Keratinocyte (primary cell): Measurements from ENCODE around the gene CFAP54. TPM values are rescaled to one million over a fixed set of nuclear protein-coding genes. Genes with fewer than 3 reads are reported as not detected.
A peak's percentile ranks its signal among the peaks of the same experiment; 100 is the strongest.

Source experiments
- DNase-seq: peaks from one replicate; pipeline ENCODE4 v3.0.0-alpha.2; 2011; ENCODE audit warnings: low read depth, missing footprints, low spot score
- FAIRE-seq: peaks from 2 replicates; lab custom pipeline; 2011; peaks lifted over from hg19 to GRCh38; lab: Jason Lieb, UNC
- H2AFZ ChIP-seq: 2 replicates; pipeline ENCODE4 v1.6.0; 2012; ENCODE audit warnings: low read length, control low read depth, inconsistent platforms; ENCODE audit not compliant: control insufficient read depth
- H3K27ac ChIP-seq: 2 replicates; pipeline ENCODE4 v1.5.1; 2011; ENCODE audit warnings: low read length; ENCODE audit not compliant: control insufficient read depth, insufficient read depth
- H3K27me3 ChIP-seq: 3 replicates; pipeline ENCODE4 v1.6.0; 2011; ENCODE audit warnings: low read length; ENCODE audit not compliant: control insufficient read depth, insufficient read depth; ENCODE audit errors: extremely low read depth
- H3K36me3 ChIP-seq, 2 experiments: 2 replicates in 1 of 2; 3 replicates in 1 of 2; pipeline ENCODE4 v1.5.1; 2011; ENCODE audit warnings: low read length in 2 of 2, mild to moderate bottlenecking in 1 of 2; ENCODE audit not compliant: control insufficient read depth in 2 of 2, insufficient read depth in 2 of 2; ENCODE audit errors: extremely low read depth in 1 of 2
- H3K4me1 ChIP-seq: 3 replicates; pipeline ENCODE4 v1.5.1; 2011; ENCODE audit warnings: low read length; ENCODE audit not compliant: control insufficient read depth, insufficient read depth; ENCODE audit errors: extremely low read depth
- H3K4me2 ChIP-seq: 3 replicates; pipeline ENCODE4 v1.6.0; 2011; ENCODE audit warnings: low read depth, low read length; ENCODE audit not compliant: control insufficient read depth, insufficient read depth; ENCODE audit errors: extremely low read depth
- H3K4me3 ChIP-seq, 3 experiments: fragments of 200-600 bp in 1 of 3; sonication (generic) in 1 of 3; 2 replicates in 2 of 3; 3 replicates in 1 of 3; pipeline ENCODE4 v1.5.1; 2011 to 2016; ENCODE audit warnings: low read length in 3 of 3, mild to moderate bottlenecking in 3 of 3, control low read depth in 2 of 3, inconsistent platforms in 1 of 3, low read depth in 1 of 3, mixed read lengths in 1 of 3, mixed run types in 1 of 3, moderate library complexity in 1 of 3; ENCODE audit not compliant: control insufficient read depth in 2 of 3, insufficient read depth in 2 of 3; ENCODE audit errors: extremely low read depth in 1 of 3
- H3K79me2 ChIP-seq: 2 replicates; pipeline ENCODE4 v1.6.0; 2012; ENCODE audit warnings: low read length; ENCODE audit not compliant: control insufficient read depth, insufficient read depth
- H3K9ac ChIP-seq: 3 replicates; pipeline ENCODE4 v1.6.0; 2011; ENCODE audit warnings: low read length; ENCODE audit not compliant: control insufficient read depth, insufficient read depth; ENCODE audit errors: extremely low read depth
- H3K9me1 ChIP-seq: 3 replicates; pipeline ENCODE4 v1.6.0; 2011; ENCODE audit warnings: low read length; ENCODE audit not compliant: control insufficient read depth, insufficient read depth; ENCODE audit errors: extremely low read depth
- H3K9me3 ChIP-seq: 2 replicates; pipeline ENCODE4 v1.5.1; 2012; ENCODE audit warnings: low read depth, low read length; ENCODE audit not compliant: control insufficient read depth
- H4K20me1 ChIP-seq: 3 replicates; pipeline ENCODE4 v1.6.0; 2011; ENCODE audit warnings: low read length; ENCODE audit not compliant: control insufficient read depth, insufficient read depth; ENCODE audit errors: extremely low read depth
- CTCF ChIP-seq, 3 experiments: IDR thresholded peaks in 1 of 3; conservative IDR thresholded peaks in 1 of 3; optimal IDR thresholded peaks in 1 of 3; 2 replicates in 2 of 3; 3 replicates in 1 of 3; pipeline versions ENCODE3 to v1.5.1; 2011; ENCODE audit warnings: low read length in 3 of 3, mild to moderate bottlenecking in 3 of 3, moderate library complexity in 2 of 3, control low read depth in 1 of 3, inconsistent platforms in 1 of 3; ENCODE audit not compliant: insufficient read depth in 2 of 3; ENCODE audit errors: extremely low read depth in 1 of 3
- EZH2 ChIP-seq: IDR thresholded peaks from one replicate; pipeline ENCODE4 v1.6.1; 2012; ENCODE audit warnings: inconsistent platforms, mild to moderate bottlenecking, low read length, moderate library complexity
- dilution Hi-C: fragments of 300-500 bp; cut with MboI; formaldehyde crosslinking; loops from one replicate; pipeline ENCODE4 v1.7.0; 2020; ENCODE audit warnings: low sequenced_read_pairs; ENCODE audit not compliant: extremely low pct_ligation_motif_present
- polyA plus RNA-seq, 5 experiments: library from polyadenylated mRNA; depleted of rRNA in 3 of 5; stranded (reverse) in 3 of 5; stranded (forward) in 1 of 5; unstranded in 1 of 5; fragments of >200 nt; gene quantifications; 1 replicate in 1 of 5; 2 replicates in 3 of 5; 3 replicates in 1 of 5; pipeline versions ENCODE4 v1.2.1 to v1.2.3, GENCODE V29; 2011 to 2012; ENCODE audit warnings: missing spikeins in 2 of 5, low read depth in 1 of 5, low replicate concordance in 1 of 5

CFAP54 gene
- polyA plus RNA-seq, 1 donor (not counting 4 experiments of a cell fraction or from before 2014, with no cell fraction given) = 1.2 TPM

- no peak for DNase-seq
- Histone ChIP-seq H3K36me3 (no peaks in the 10 kb centered on the region), H3K9ac (peak overlapping the region; percentile 29), H4K20me1 (no peaks in the 10 kb centered on the region), H3K9me1 (no peaks in the 10 kb centered on the region), H3K27me3 (no peaks in the 10 kb centered on the region), H3K9me3 (no peaks in the 10 kb centered on the region), H3K79me2 (no peaks in the 10 kb centered on the region), H3K4me2 (peak overlapping the region; percentile 45), H2AFZ (no peak overlapping the region), H3K4me1 (peaks cover 53% of the 10 kb centered on the region), H3K4me3 (no peak overlapping the region), H3K27ac (peak overlapping the region; percentile 68)
- TF ChIP-seq CTCF (optimal IDR thresholded peaks at IDR 0.05 in 1 of 3, IDR thresholded peaks at IDR 0.05 in 1 of 3, conservative IDR thresholded peaks at IDR 0.05 in 1 of 3; ENCODE audit: extremely low read depth in 1 of 3, insufficient read depth in 2 of 3, low read length in 3 of 3) (no peak), EZH2 (no peak)
- peak; percentile 79 for FAIRE-seq
- dilution Hi-C loops = no loop called here
Observed at GRCh38 chr12:96486751-96487613, 2.4 kb upstream of the CFAP54 start.

DNA sequence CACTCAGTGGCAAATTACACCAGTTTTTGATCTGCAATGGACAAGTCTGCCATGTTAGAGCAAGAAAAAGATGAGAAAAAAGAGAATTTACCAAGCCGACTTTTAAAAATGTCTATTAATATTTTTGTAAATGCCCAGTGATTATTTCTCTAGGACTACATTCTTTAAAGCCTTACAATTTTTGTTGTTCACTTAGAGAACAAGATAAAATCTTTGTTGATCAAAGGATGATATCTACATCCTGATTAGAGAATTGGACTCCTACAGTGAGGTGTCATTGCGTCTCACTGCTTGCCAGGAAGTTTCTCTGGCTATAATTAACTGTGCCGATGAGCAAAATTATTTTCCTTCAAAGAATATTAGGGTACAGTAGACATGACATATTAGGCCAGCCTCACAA lies 1.7 kb upstream of the CFAP54 start:
- dilution Hi-C loops = no loop called here
- DNase-seq (no peak), FAIRE-seq (peak; percentile 5)
- peaks cover 48% of the 10 kb centered on the region for H3K4me1 ChIP-seq
- no peaks in the 10 kb centered on the region for H3K79me2 ChIP-seq
- no peaks in the 10 kb centered on the region for H4K20me1 ChIP-seq
- no peaks in the 10 kb centered on the region for H3K27me3 ChIP-seq
- no peaks in the 10 kb centered on the region for H3K9me1 ChIP-seq
- H3K9ac ChIP-seq = no peak overlapping the region
- H3K27ac ChIP-seq = peak overlapping the region; percentile 53
- H3K9me3 ChIP-seq = no peaks in the 10 kb centered on the region
- no peak overlapping the region for H3K4me3 ChIP-seq
- no peaks in the 10 kb centered on the region for H3K36me3 ChIP-seq
- no peak overlapping the region for H3K4me2 ChIP-seq
- H2AFZ ChIP-seq = no peak overlapping the region
- no peak for TF ChIP-seq CTCF (optimal IDR thresholded peaks at IDR 0.05 in 1 of 3, IDR thresholded peaks at IDR 0.05 in 1 of 3, conservative IDR thresholded peaks at IDR 0.05 in 1 of 3; ENCODE audit: extremely low read depth in 1 of 3, insufficient read depth in 2 of 3, low read length in 3 of 3)
- TF ChIP-seq EZH2 = no peak
